ENCODE results near the gene YIPF3. TPM values are rescaled to one million over a fixed set of nuclear protein-coding genes. Genes with fewer than 3 reads are reported as not detected.

The YIPF3 gene
- polyA plus RNA-seq, 1 donor from 2014 or later: 244 TPM

DNA sequence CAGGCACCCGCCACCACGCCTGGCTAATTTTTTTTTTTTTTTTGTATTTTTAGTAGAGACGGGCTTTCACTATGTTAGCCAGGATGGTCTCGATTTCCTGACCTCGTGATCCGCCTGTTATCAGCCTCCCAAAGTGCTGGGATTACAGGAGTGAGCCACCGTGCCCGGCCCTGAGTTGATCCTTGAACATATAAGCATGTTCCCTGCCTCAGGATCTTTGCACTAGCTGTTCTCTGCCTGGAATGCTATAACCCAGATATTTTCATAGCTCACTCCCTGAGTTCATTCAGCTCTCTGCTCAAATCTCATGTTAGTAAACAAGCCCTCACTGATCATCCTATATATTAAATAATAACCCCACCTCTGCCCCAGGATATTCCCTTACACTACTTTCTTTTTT lies 52.4 kb downstream of the YIPF3 start:
- H2AFZ ChIP-seq (ENCODE audit: low read depth, low read length): no peak overlapping the region
- no peak overlapping the region for H3K4me3 ChIP-seq (ENCODE audit: low read length)
- no peak overlapping the region for H3K27ac ChIP-seq (ENCODE audit: low read length)
- H3F3A ChIP-seq (ENCODE audit: insufficient read depth, low read length, poor library complexity, severe bottlenecking): no peaks in the 10 kb centered on the region
- H3K9me3 ChIP-seq (ENCODE audit: low read length): no peaks in the 10 kb centered on the region
- no peak overlapping the region for H3K4me2 ChIP-seq (ENCODE audit: low read length)
- H4K20me1 ChIP-seq (ENCODE audit: insufficient read depth): no peaks in the 10 kb centered on the region
- no peaks in the 10 kb centered on the region for H3K36me3 ChIP-seq (ENCODE audit: insufficient read depth, low read length)
- H3K9ac ChIP-seq (ENCODE audit: low read length): no peak overlapping the region
- H3K9me2 ChIP-seq (ENCODE audit: insufficient read depth, low read length): no peaks in the 10 kb centered on the region
- TF ChIP-seq POLR2AphosphoS5 (IDR thresholded peaks at IDR 0.05) (no peak), TAF1 (IDR thresholded peaks at IDR 0.05; ENCODE audit: low read depth) (no peak), SMC3 (conservative IDR thresholded peaks at IDR 0.05; ENCODE audit: poor library complexity) (no peak), EZH2 (IDR thresholded peaks at IDR 0.05; ENCODE audit: borderline replicate concordance, insufficient read depth, low read length, poor library complexity, severe bottlenecking) (no peak), RAD21 (conservative IDR thresholded peaks at IDR 0.05) (no peak), EP300 (conservative IDR thresholded peaks at IDR 0.05; ENCODE audit: poor library complexity, severe bottlenecking) (no peak), MXI1 (conservative IDR thresholded peaks at IDR 0.05; ENCODE audit: poor library complexity, severe bottlenecking) (no peak)
- TF ChIP-seq, protein P1, sequence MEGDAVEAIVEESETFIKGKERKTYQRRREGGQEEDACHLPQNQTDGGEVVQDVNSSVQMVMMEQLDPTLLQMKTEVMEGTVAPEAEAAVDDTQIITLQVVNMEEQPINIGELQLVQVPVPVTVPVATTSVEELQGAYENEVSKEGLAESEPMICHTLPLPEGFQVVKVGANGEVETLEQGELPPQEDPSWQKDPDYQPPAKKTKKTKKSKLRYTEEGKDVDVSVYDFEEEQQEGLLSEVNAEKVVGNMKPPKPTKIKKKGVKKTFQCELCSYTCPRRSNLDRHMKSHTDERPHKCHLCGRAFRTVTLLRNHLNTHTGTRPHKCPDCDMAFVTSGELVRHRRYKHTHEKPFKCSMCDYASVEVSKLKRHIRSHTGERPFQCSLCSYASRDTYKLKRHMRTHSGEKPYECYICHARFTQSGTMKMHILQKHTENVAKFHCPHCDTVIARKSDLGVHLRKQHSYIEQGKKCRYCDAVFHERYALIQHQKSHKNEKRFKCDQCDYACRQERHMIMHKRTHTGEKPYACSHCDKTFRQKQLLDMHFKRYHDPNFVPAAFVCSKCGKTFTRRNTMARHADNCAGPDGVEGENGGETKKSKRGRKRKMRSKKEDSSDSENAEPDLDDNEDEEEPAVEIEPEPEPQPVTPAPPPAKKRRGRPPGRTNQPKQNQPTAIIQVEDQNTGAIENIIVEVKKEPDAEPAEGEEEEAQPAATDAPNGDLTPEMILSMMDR (IDR thresholded peaks at IDR 0.05; ENCODE audit: poor library complexity, severe bottlenecking): no peak
- TF ChIP-seq, protein P2, sequence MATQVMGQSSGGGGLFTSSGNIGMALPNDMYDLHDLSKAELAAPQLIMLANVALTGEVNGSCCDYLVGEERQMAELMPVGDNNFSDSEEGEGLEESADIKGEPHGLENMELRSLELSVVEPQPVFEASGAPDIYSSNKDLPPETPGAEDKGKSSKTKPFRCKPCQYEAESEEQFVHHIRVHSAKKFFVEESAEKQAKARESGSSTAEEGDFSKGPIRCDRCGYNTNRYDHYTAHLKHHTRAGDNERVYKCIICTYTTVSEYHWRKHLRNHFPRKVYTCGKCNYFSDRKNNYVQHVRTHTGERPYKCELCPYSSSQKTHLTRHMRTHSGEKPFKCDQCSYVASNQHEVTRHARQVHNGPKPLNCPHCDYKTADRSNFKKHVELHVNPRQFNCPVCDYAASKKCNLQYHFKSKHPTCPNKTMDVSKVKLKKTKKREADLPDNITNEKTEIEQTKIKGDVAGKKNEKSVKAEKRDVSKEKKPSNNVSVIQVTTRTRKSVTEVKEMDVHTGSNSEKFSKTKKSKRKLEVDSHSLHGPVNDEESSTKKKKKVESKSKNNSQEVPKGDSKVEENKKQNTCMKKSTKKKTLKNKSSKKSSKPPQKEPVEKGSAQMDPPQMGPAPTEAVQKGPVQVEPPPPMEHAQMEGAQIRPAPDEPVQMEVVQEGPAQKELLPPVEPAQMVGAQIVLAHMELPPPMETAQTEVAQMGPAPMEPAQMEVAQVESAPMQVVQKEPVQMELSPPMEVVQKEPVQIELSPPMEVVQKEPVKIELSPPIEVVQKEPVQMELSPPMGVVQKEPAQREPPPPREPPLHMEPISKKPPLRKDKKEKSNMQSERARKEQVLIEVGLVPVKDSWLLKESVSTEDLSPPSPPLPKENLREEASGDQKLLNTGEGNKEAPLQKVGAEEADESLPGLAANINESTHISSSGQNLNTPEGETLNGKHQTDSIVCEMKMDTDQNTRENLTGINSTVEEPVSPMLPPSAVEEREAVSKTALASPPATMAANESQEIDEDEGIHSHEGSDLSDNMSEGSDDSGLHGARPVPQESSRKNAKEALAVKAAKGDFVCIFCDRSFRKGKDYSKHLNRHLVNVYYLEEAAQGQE (IDR thresholded peaks at IDR 0.05; ENCODE audit: borderline replicate concordance): no peak
- H3K79me2 ChIP-seq (replicated peaks; ENCODE audit: insufficient read depth, low read length): no peaks in the 10 kb centered on the region
- H3K27me3 ChIP-seq (ENCODE audit: insufficient read depth, low read depth, low read length): peaks cover 3% of the 10 kb centered on the region

DNA sequence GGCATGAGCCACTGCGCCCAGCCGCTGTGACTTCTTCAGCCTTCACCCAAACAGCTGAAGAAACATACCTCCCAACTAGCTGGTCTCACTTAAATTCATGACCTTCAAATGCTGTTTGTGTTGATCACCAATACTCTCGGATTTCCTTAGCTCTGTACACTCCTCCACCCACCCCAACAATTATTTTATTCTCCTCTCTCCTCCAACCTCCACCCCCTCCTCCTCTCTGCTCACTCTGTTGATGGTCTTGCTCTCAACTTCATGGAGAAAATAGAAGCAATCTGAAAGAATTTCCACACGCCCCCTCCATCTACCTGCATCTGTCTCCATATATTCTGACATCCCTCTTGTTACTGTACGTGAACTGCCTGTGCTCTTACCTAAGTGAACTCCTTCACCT lies 54.8 kb downstream of the YIPF3 start:
- Histone ChIP-seq H3K9me2 (ENCODE audit: insufficient read depth, low read length) (no peaks in the 10 kb centered on the region), H3K27ac (ENCODE audit: low read length) (no peak overlapping the region)
- TF ChIP-seq EP300 (conservative IDR thresholded peaks at IDR 0.05; ENCODE audit: poor library complexity, severe bottlenecking) (no peak), POLR2AphosphoS5 (IDR thresholded peaks at IDR 0.05) (no peak), EZH2 (IDR thresholded peaks at IDR 0.05; ENCODE audit: borderline replicate concordance, insufficient read depth, low read length, poor library complexity, severe bottlenecking) (no peak), MXI1 (conservative IDR thresholded peaks at IDR 0.05; ENCODE audit: poor library complexity, severe bottlenecking) (no peak), TAF1 (IDR thresholded peaks at IDR 0.05; ENCODE audit: low read depth) (no peak), SMC3 (conservative IDR thresholded peaks at IDR 0.05; ENCODE audit: poor library complexity) (no peak), RAD21 (conservative IDR thresholded peaks at IDR 0.05) (no peak)
- TF ChIP-seq, protein P2 (IDR thresholded peaks at IDR 0.05; ENCODE audit: borderline replicate concordance): no peak
- TF ChIP-seq, protein P1 (IDR thresholded peaks at IDR 0.05; ENCODE audit: poor library complexity, severe bottlenecking): no peak

More for the DNA sequence above, 54.8 kb downstream of the YIPF3 start:
- no peaks in the 10 kb centered on the region for H3F3A ChIP-seq (ENCODE audit: insufficient read depth, low read length, poor library complexity, severe bottlenecking)
- no peaks in the 10 kb centered on the region for H4K20me1 ChIP-seq (ENCODE audit: insufficient read depth)
- no peak overlapping the region for H3K9ac ChIP-seq (ENCODE audit: low read length)
- H3K4me2 ChIP-seq (ENCODE audit: low read length): no peak overlapping the region
- H3K9me3 ChIP-seq (ENCODE audit: low read length): no peaks in the 10 kb centered on the region
- no peak overlapping the region for H2AFZ ChIP-seq (ENCODE audit: low read depth, low read length)
- H3K27me3 ChIP-seq (ENCODE audit: insufficient read depth, low read depth, low read length): peaks cover 3% of the 10 kb centered on the region
- no peak overlapping the region for H3K4me3 ChIP-seq (ENCODE audit: low read length)
- no peaks in the 10 kb centered on the region for H3K79me2 ChIP-seq (replicated peaks; ENCODE audit: insufficient read depth, low read length)
- H3K36me3 ChIP-seq (ENCODE audit: insufficient read depth, low read length): no peaks in the 10 kb centered on the region

Measured in neural cell (in vitro differentiated cells).